GM12874 (cell line): ENCODE results near the gene GIN1.

Source experiments
- CTCF ChIP-seq: IDR thresholded peaks from 2 replicates; pipeline ENCODE4 v1.5.1; 2011; ENCODE audit warnings: low read depth, mild to moderate bottlenecking, control low read depth, low read length, moderate library complexity; ENCODE audit not compliant: insufficient read depth

Gene GIN1

GRCh38 chr5:103059525-103059924 lies 60.4 kb downstream of the GIN1 start:
- no peak for TF ChIP-seq CTCF

GRCh38 chr5:103057208-103058130 lies 62.5 kb downstream of the GIN1 start:
- no peak for TF ChIP-seq CTCF

- TF ChIP-seq CTCF, result peak; percentile 29; the same call in 1 of the 2 replicates
Measured at GRCh38 chr5:103041071-103041676, 78.8 kb downstream of the GIN1 start.

GRCh38 chr5:103037673-103038455 lies 82.1 kb downstream of the GIN1 start:
- no peak for TF ChIP-seq CTCF

GRCh38 chr5:103036601-103037000 lies 83.3 kb downstream of the GIN1 start:
- TF ChIP-seq CTCF, result no peak
